Fibroblast of lung (primary cell): ENCODE measurements around the gene MXRA7. TPM values are rescaled to one million over a fixed set of nuclear protein-coding genes. Genes with fewer than 3 reads are reported as not detected.

ENCODE experiments used
- DNase-seq, 2 donors: peaks; one replicate each; pipeline versions ENCODE4 v3.0.0 to v3.0.0-alpha.2; 2010; ENCODE audit warnings: low read depth in 2 of 2
- H2AFZ ChIP-seq: 2 replicates; pipeline ENCODE4 v1.5.1; 2012; ENCODE audit warnings: low read length, control low read depth, inconsistent platforms
- H3K27ac ChIP-seq: 2 replicates; pipeline ENCODE4 v1.5.1; 2011; ENCODE audit warnings: low read length, control low read depth; ENCODE audit not compliant: insufficient read depth
- H3K27me3 ChIP-seq: 2 replicates; pipeline ENCODE4 v1.5.1; 2011; ENCODE audit warnings: mild to moderate bottlenecking, low read length; ENCODE audit not compliant: control insufficient read depth, insufficient read depth
- H3K36me3 ChIP-seq: 2 replicates; pipeline ENCODE4 v1.5.1; 2011; ENCODE audit warnings: low read length; ENCODE audit not compliant: control insufficient read depth, insufficient read depth
- H3K4me1 ChIP-seq: 2 replicates; pipeline ENCODE4 v1.5.1; 2011; ENCODE audit warnings: low read length; ENCODE audit not compliant: control insufficient read depth, insufficient read depth; ENCODE audit errors: extremely low read depth
- H3K4me2 ChIP-seq: 2 replicates; pipeline ENCODE4 v1.5.1; 2011; ENCODE audit warnings: low read length, control low read depth; ENCODE audit not compliant: insufficient read depth; ENCODE audit errors: extremely low read depth
- H3K4me3 ChIP-seq, 4 experiments: fragments of 200-600 bp in 1 of 4; sonication (generic) in 1 of 4; replicated peaks in 1 of 4; 2 replicates each; pipeline ENCODE4 v1.5.1; 2011 to 2016; ENCODE audit warnings: low read length in 4 of 4, low read depth in 3 of 4, mild to moderate bottlenecking in 3 of 4, control low read depth in 2 of 4, inconsistent platforms in 1 of 4, mixed read lengths in 1 of 4; ENCODE audit not compliant: insufficient read depth in 1 of 4; ENCODE audit errors: control extremely low read depth in 1 of 4
- H3K79me2 ChIP-seq: 2 replicates; pipeline ENCODE4 v1.5.1; 2012; ENCODE audit warnings: mild to moderate bottlenecking, low read length, inconsistent platforms; ENCODE audit not compliant: control insufficient read depth, insufficient read depth
- H3K9ac ChIP-seq: 2 replicates; pipeline ENCODE4 v1.5.1; 2011; ENCODE audit warnings: mild to moderate bottlenecking, low read length, control low read depth; ENCODE audit not compliant: insufficient read depth
- H3K9me3 ChIP-seq: 2 replicates; pipeline ENCODE4 v1.5.1; 2012; ENCODE audit warnings: low read depth, low read length; ENCODE audit not compliant: control insufficient read depth, insufficient read depth
- H4K20me1 ChIP-seq: 2 replicates; pipeline ENCODE4 v1.5.1; 2011; ENCODE audit warnings: low read length; ENCODE audit not compliant: control insufficient read depth, insufficient read depth; ENCODE audit errors: extremely low read depth
- EZH2 ChIP-seq: IDR thresholded peaks from 2 replicates; pipeline ENCODE4 v1.5.1; 2012; ENCODE audit warnings: low read length, control low read depth, mild to moderate bottlenecking; ENCODE audit errors: missing control alignments
- polyA plus RNA-seq, 2 donors: library from polyadenylated mRNA; depleted of rRNA in 1 of 2; stranded (reverse) in 1 of 2; unstranded in 1 of 2; fragments of >200 nt; gene quantifications; 2 replicates each; pipeline ENCODE4 v1.2.1, GENCODE V29; 2011 to 2012; ENCODE audit warnings: missing spikeins in 1 of 2
- total RNA-seq: library from RNA; depleted of rRNA; stranded (reverse); fragments of >200 nt; gene quantifications from 2 replicates; pipeline ENCODE4 v1.2.1, GENCODE V29; 2014
- TF ChIP-seq, protein P1 (sequence below), 2 donors: IDR thresholded peaks in 1 of 2; conservative IDR thresholded peaks in 1 of 2; 1 replicate in 1 of 2; 2 replicates in 1 of 2; pipeline ENCODE4 v1.5.1; 2011 to 2012; ENCODE audit warnings: low read length in 2 of 2, control low read depth in 1 of 2, inconsistent platforms in 1 of 2, low read depth in 1 of 2, mild to moderate bottlenecking in 1 of 2

MXRA7 gene
- total and polyA plus RNA-seq, 2 donors (not counting 1 experiment from before 2014, with no cell fraction given), result 127 to 307 TPM

DNA sequence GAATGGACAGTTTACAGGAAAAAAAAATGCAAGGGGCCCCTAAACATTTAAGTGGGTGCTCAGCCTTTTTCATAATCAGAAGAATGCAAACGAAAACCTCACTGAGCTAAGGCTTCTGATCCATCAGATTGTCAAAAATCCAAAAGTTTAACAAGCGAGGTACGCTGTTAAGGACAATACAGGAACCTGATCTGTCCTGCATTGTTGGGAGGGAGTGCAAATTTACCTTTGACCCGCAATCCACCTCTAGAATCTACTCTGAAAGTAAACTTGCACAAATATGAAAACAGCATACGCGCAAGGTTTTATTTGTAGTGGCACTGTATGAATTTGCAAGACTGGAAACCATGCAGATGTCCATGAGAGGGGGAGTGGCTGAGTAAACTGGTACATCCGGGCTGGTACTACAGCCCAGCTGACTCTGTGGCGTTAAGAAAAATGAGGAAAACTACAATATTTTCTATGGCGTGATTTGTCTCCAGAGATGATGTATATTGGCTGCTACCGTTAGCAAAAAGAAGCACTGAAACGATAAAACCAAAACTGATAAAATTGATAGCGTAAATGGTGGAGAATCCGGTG, 38.4 kb downstream of the MXRA7 start:
- peaks cover 9% of the 10 kb centered on the region for H3K4me1 ChIP-seq
- peak overlapping the region; percentile 58 for H3K27ac ChIP-seq
- DNase-seq, result no peak

DNA sequence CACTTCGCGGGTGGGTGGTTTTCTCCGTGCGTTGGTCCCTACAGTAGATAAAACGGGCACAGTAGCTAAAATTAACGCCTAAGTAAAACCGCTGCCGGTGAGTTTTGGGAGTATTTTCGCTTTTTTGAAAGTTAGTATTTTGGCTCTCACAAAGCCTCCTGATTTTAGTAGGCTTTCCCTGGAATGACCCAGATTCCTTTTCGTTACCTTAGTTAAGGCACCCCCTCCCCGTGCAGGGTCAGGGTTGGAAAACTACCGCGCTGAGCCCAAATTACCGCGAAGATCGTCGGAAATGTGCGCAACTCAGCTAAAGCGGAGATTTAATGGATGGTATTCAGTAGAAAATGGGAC, 38.9 kb downstream of the MXRA7 start:
- Histone ChIP-seq H3K4me3 (peak overlapping the region; percentile 63 to 93 (median 68)), H2AFZ (peak overlapping the region; percentile 61), H3K27me3 (no peaks in the 10 kb centered on the region), H4K20me1 (no peaks in the 10 kb centered on the region), H3K4me1 (peaks cover 9% of the 10 kb centered on the region), H3K9ac (peak overlapping the region; percentile 23), H3K4me2 (peak overlapping the region; percentile 88), H3K79me2 (no peaks in the 10 kb centered on the region), H3K36me3 (peaks cover 2% of the 10 kb centered on the region), H3K27ac (peak overlapping the region; percentile 58), H3K9me3 (no peaks in the 10 kb centered on the region)
- no peak for TF ChIP-seq EZH2
- TF ChIP-seq, protein P1, sequence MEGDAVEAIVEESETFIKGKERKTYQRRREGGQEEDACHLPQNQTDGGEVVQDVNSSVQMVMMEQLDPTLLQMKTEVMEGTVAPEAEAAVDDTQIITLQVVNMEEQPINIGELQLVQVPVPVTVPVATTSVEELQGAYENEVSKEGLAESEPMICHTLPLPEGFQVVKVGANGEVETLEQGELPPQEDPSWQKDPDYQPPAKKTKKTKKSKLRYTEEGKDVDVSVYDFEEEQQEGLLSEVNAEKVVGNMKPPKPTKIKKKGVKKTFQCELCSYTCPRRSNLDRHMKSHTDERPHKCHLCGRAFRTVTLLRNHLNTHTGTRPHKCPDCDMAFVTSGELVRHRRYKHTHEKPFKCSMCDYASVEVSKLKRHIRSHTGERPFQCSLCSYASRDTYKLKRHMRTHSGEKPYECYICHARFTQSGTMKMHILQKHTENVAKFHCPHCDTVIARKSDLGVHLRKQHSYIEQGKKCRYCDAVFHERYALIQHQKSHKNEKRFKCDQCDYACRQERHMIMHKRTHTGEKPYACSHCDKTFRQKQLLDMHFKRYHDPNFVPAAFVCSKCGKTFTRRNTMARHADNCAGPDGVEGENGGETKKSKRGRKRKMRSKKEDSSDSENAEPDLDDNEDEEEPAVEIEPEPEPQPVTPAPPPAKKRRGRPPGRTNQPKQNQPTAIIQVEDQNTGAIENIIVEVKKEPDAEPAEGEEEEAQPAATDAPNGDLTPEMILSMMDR (conservative IDR thresholded peaks at IDR 0.05 in 1 of 2, IDR thresholded peaks at IDR 0.05 in 1 of 2; ENCODE audit: low read depth in 1 of 2, low read length in 2 of 2), result no peak
- DNase-seq, result no peak

More for the DNA sequence above, 38.4 kb downstream of the MXRA7 start:
- TF ChIP-seq, protein P1 (conservative IDR thresholded peaks at IDR 0.05 in 1 of 2, IDR thresholded peaks at IDR 0.05 in 1 of 2; ENCODE audit: low read depth in 1 of 2, low read length in 2 of 2), result no peak
- no peak for TF ChIP-seq EZH2
- Histone ChIP-seq H3K79me2 (no peaks in the 10 kb centered on the region), H3K27me3 (no peaks in the 10 kb centered on the region), H3K36me3 (peaks cover 2% of the 10 kb centered on the region), H4K20me1 (no peaks in the 10 kb centered on the region), H3K9me3 (no peaks in the 10 kb centered on the region), H3K4me2 (peak overlapping the region; percentile 88), H3K4me3 (peak overlapping the region; percentile 63 to 93 (median 68)), H2AFZ (peak overlapping the region; percentile 61), H3K9ac (peak overlapping the region; percentile 23)

DNA sequence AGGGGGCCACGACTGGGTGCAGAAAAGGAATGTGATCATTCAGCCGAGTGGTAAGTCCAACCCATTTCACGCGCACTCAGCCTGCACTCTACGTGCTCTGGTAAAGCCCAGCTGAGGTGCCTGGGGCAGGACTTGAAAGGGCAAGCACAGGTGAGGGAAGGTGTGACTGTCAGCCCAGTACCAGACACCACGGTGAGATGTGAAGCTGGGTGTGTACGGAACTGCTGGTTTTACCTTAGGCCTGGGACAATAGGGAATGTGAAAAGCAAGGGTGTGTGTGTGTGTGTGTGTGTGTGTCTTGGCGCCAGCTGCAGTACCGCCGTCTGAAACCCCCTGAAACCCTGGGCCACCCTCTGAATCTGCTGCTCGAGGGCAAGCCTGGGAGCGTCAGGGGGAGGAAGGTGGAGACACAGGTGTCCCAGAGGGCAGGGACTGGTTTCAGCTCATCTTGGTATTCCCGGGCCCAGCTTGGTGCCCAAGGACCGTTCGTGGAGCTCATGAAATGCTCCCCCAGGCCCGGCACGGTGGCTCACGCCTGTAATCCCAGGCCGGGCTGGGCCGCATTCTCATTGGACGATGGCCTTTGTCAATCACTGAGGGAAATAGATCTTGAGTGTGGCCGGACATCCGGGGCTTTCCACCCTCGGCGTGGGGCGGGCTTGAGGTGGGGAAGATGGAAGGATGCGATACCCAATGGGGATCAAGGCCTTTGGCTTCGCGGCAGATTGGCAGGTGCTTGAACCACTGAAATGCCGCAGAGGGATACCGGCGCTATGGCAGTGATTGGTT, 39.4 kb downstream of the MXRA7 start:
- no peaks in the 10 kb centered on the region for H3K9me3 ChIP-seq
- H2AFZ ChIP-seq, result peak overlapping the region; percentile 94
- H3K79me2 ChIP-seq, result no peaks in the 10 kb centered on the region
- H3K4me3 ChIP-seq, result peak overlapping the region; percentile 63 to 93 (median 68)
- no peaks in the 10 kb centered on the region for H3K27me3 ChIP-seq
- H3K4me2 ChIP-seq, result peak overlapping the region; percentile 79
- H4K20me1 ChIP-seq, result no peaks in the 10 kb centered on the region
- H3K27ac ChIP-seq, result peak overlapping the region; percentile 67
- peak; percentile 100 for DNase-seq
- TF ChIP-seq, protein P1 (conservative IDR thresholded peaks at IDR 0.05 in 1 of 2, IDR thresholded peaks at IDR 0.05 in 1 of 2; ENCODE audit: low read depth in 1 of 2, low read length in 2 of 2), result no peak
- TF ChIP-seq EZH2, result no peak
- H3K36me3 ChIP-seq, result peaks cover 2% of the 10 kb centered on the region
- H3K9ac ChIP-seq, result peak overlapping the region; percentile 28
- H3K4me1 ChIP-seq, result peaks cover 9% of the 10 kb centered on the region
